Adrenal gland (tissue), 12 donors: ENCODE data around the gene GDPD4. TPM values are rescaled to one million over a fixed set of nuclear protein-coding genes. Genes with fewer than 3 reads are reported as not detected.

ENCODE experiments used
- DNase-seq, 7 donors: peaks; one replicate each; pipeline ENCODE4 v3.0.0-alpha.2; 2019 to 2020
- H3K27ac ChIP-seq, 5 donors: fragments of 200-600 bp; sonication (generic) in 4 of 5; 1 replicate in 3 of 5; 2 replicates in 2 of 5; pipeline versions ENCODE4 v1.5.1 to v1.8.0; 2016 to 2020; ENCODE audit warnings: mild to moderate bottlenecking in 1 of 5
- H3K27me3 ChIP-seq: fragments of 200-600 bp; 2 replicates; pipeline ENCODE4 v1.8.0; 2021
- H3K36me3 ChIP-seq, 2 donors: fragments of 200-600 bp; replicated peaks in 1 of 2; 1 replicate in 1 of 2; 2 replicates in 1 of 2; pipeline versions ENCODE4 v1.5.1 to v1.8.0; 2018 to 2022
- H3K4me1 ChIP-seq, 2 donors: fragments of 200-600 bp; replicated peaks in 1 of 2; 1 replicate in 1 of 2; 2 replicates in 1 of 2; pipeline versions ENCODE4 v1.5.1 to v1.8.0; 2018 to 2021
- H3K4me3 ChIP-seq, 4 donors: fragments of 200-600 bp; sonication (generic) in 3 of 4; one replicate each; pipeline ENCODE4 v1.5.1; 2016 to 2018
- H3K9me3 ChIP-seq, 3 donors: fragments of 200-600 bp; sonication (generic) in 1 of 3; replicated peaks in 1 of 3; 1 replicate in 2 of 3; 2 replicates in 1 of 3; pipeline versions ENCODE4 v1.5.1 to v1.8.0; 2016 to 2021
- CTCF ChIP-seq, 6 experiments: fragments of 450-650 bp in 4 of 6; fragments of 200-600 bp in 2 of 6; sonication (generic) in 1 of 6; IDR thresholded peaks; 1 replicate in 5 of 6; 2 replicates in 1 of 6; pipeline versions ENCODE4 v1.5.1 to v1.8.0; 2016 to 2021; ENCODE audit warnings: antibody characterized with exemption in 6 of 6, mild to moderate bottlenecking in 2 of 6, moderate library complexity in 1 of 6
- POLR2A ChIP-seq, 2 donors: fragments of 450-650 bp; IDR thresholded peaks; one replicate each; pipeline ENCODE4 v1.6.1; 2017; ENCODE audit warnings: antibody characterized with exemption in 2 of 2, mild to moderate bottlenecking in 2 of 2, moderate library complexity in 1 of 2
- WGBS, 4 donors: extraction: QIAGEN DNeasy Blood & Tissue Kit in 2 of 4; methylation state at CpG; one replicate each; pipeline versions ENCODE4 v1.1.5 to v1.1.7; 2013 to 2017; 5-methylcytosine and 5-hydroxymethylcytosine counted together
- intact Hi-C, 2 donors: fragments of 100-400 bp; cut with DNase I; formaldehyde crosslinking; loops; one replicate each; pipeline versions ENCODE4 v1.14.1 to v1.15.0; 2022 to 2023
- polyA plus RNA-seq, 3 donors: library from polyadenylated mRNA; stranded (reverse); fragments of 200-250 nt in 2 of 3; fragments of 350-450 nt in 1 of 3; fragmentation: Illumina TruSeq in 1 of 3; extraction: RNeasy Lipid Tissue Mini Kit (QIAGEN cat#74804) in 1 of 3; gene quantifications; one replicate each; pipeline ENCODE4 v1.2.3, GENCODE V29; 2013 to 2014
- total RNA-seq, 9 donors: library from RNA; depleted of rRNA in 4 of 9; stranded (reverse); fragments of >200 nt in 4 of 9; fragments of 120-200 nt in 1 of 9; fragmentation: NEBNext Ultra II Directional in 1 of 9; extraction: Animal tissue kit (Norgen Biotek cat#: 25700) in 1 of 9; gene quantifications; one replicate each; pipeline versions ENCODE4 v1.1.0 to v1.2.4, GENCODE V29; 2013 to 2023
- donor health status: healthy with polysubstance abuse.
- donor health status: Bipolar disorder and iron deficiency.
- donor health status: DM: yes; HTN: yes; CAD: no.
- donor health status: DM: no; HTN: no; CAD: no.
- donor health status: DM: no; HTN: no; CAD: no.
- donor health status: DM: yes; HTN: yes; CAD: no.

The GDPD4 gene
- total and polyA plus RNA-seq, 12 donors = 0.88 to 2.3 TPM; not detected in 10

GRCh38 chr11:77212314-77213007 lies 89.0 kb downstream of the GDPD4 start:
- Histone ChIP-seq H3K4me3 (no peak overlapping the region), H3K27me3 (no peaks in the 10 kb centered on the region), H3K9me3 (no peaks in the 10 kb centered on the region), H3K4me1 (no peaks in the 10 kb centered on the region), H3K27ac (no peak overlapping the region), H3K36me3 (peaks cover 0 to 65% of the 10 kb centered on the region in 2 donors)
- 94 to 97% (median 95%) methylated on average over 8 of the region's 8 CpGs for WGBS, 4 donors
- TF ChIP-seq CTCF (IDR thresholded peaks at IDR 0.05) (no peak), POLR2A (IDR thresholded peaks at IDR 0.05) (no peak)
- DNase-seq = no peak
- intact Hi-C loops = no loop called here

- TF ChIP-seq POLR2A (IDR thresholded peaks at IDR 0.05) (no peak), CTCF (IDR thresholded peaks at IDR 0.05) (no peak)
- Histone ChIP-seq H3K4me3 (no peak overlapping the region), H3K9me3 (no peaks in the 10 kb centered on the region), H3K27ac (no peak overlapping the region), H3K36me3 (peaks cover 0 to 69% of the 10 kb centered on the region in 2 donors), H3K27me3 (no peaks in the 10 kb centered on the region), H3K4me1 (no peaks in the 10 kb centered on the region)
- intact Hi-C loops = no loop called here
- DNase-seq = peak in 1 of 7 donors; percentile 44
- WGBS, 4 donors = 77 to 87% (median 84%) methylated on average over 6 to 11 of the region's 11 CpGs
Observed at GRCh38 chr11:77211594-77212251, 89.8 kb downstream of the GDPD4 start.

- Histone ChIP-seq H3K4me1 (no peaks in the 10 kb centered on the region), H3K27ac (no peak overlapping the region), H3K27me3 (no peaks in the 10 kb centered on the region), H3K4me3 (no peak overlapping the region), H3K9me3 (no peaks in the 10 kb centered on the region), H3K36me3 (peaks cover 0 to 74% of the 10 kb centered on the region in 2 donors)
- TF ChIP-seq CTCF (IDR thresholded peaks at IDR 0.05) (no peak), POLR2A (IDR thresholded peaks at IDR 0.05) (no peak)
- intact Hi-C loops = no loop called here
- WGBS, 4 donors = 91 to 100% (median 95%) methylated on average over 3 to 14 of the region's 14 CpGs
- DNase-seq = no peak
Observed at GRCh38 chr11:77211040-77211451, 90.4 kb downstream of the GDPD4 start.

GRCh38 chr11:77209663-77210062 lies 91.8 kb downstream of the GDPD4 start:
- no peak for TF ChIP-seq CTCF (IDR thresholded peaks at IDR 0.05)
- no peak overlapping the region for H3K27ac ChIP-seq
- peaks cover 0 to 72% of the 10 kb centered on the region in 2 donors for H3K36me3 ChIP-seq
- H3K4me1 ChIP-seq = no peaks in the 10 kb centered on the region
- peak in 1 of 7 donors; percentile 0 for DNase-seq
- intact Hi-C loops = loop anchor here in 1 of 2 donors (10.0 kb wide), 1 partner anchor 335 kb away; no protein-coding TSS in a partner anchor
- H3K9me3 ChIP-seq = no peaks in the 10 kb centered on the region
- no peaks in the 10 kb centered on the region for H3K27me3 ChIP-seq
- WGBS, 4 donors = 75 to 95% (median 89%) methylated on average over 4 of the region's 4 CpGs
- H3K4me3 ChIP-seq = no peak overlapping the region
